ENCODE data around the gene ASL. TPM values are rescaled to one million over a fixed set of nuclear protein-coding genes. Genes with fewer than 3 reads are reported as not detected.
"Not testable (repeated sequence)": the region's sequence is repeated elsewhere in the genome, so short reads cannot be mapped to it uniquely, and the experiment has no call there.

ASL gene
- polyA plus RNA-seq, 1 experiment, result 20.2 TPM

GRCh38 chr7:66060796-66061195, 14.8 kb upstream of the ASL start:
- no peak for TF ChIP-seq CTCF (IDR thresholded peaks at IDR 0.05; ENCODE audit: low read depth, low read length)
- Histone ChIP-seq H3K27ac (ENCODE audit: low read depth, low read length) (no peak overlapping the region), H3K4me3 (ENCODE audit: low read depth, low read length) (no peak overlapping the region), H3K9me3 (ENCODE audit: control insufficient read depth, insufficient read depth, low read length) (no peaks in the 10 kb centered on the region), H3K27me3 (ENCODE audit: control insufficient read depth, insufficient read depth, low read length) (no peaks in the 10 kb centered on the region)
- POLR2A ChIA-PET, result no interaction called here
- no peak for DNase-seq (ENCODE audit: low read depth, low spot score)
- CTCF ChIA-PET, result no interaction called here

- no peak for TF ChIP-seq CTCF (IDR thresholded peaks at IDR 0.05; ENCODE audit: low read depth, low read length)
- H3K4me3 ChIP-seq (ENCODE audit: low read depth, low read length), result no peak overlapping the region
- CTCF ChIA-PET, result no interaction called here
- no peak overlapping the region for H3K27ac ChIP-seq (ENCODE audit: low read depth, low read length)
- no peak for DNase-seq (ENCODE audit: low read depth, low spot score)
- POLR2A ChIA-PET, result no interaction called here
- H3K9me3 ChIP-seq (ENCODE audit: control insufficient read depth, insufficient read depth, low read length), result no peaks in the 10 kb centered on the region
- H3K27me3 ChIP-seq (ENCODE audit: control insufficient read depth, insufficient read depth, low read length), result no peaks in the 10 kb centered on the region
These were observed 5.9 kb upstream of the ASL start for GRCh38 chr7:66069732-66070131.

- no peaks in the 10 kb centered on the region for H3K9me3 ChIP-seq (ENCODE audit: control insufficient read depth, insufficient read depth, low read length)
- DNase-seq (ENCODE audit: low read depth, low spot score), result no peak
- H3K27ac ChIP-seq (ENCODE audit: low read depth, low read length), result no peak overlapping the region
- ChIA-PET POLR2A (no interaction called here), CTCF (no interaction called here)
- TF ChIP-seq CTCF (IDR thresholded peaks at IDR 0.05; ENCODE audit: low read depth, low read length), result no peak
- H3K4me3 ChIP-seq (ENCODE audit: low read depth, low read length), result no peak overlapping the region
- H3K27me3 ChIP-seq (ENCODE audit: control insufficient read depth, insufficient read depth, low read length), result no peaks in the 10 kb centered on the region
These were observed 5.4 kb upstream of the ASL start for GRCh38 chr7:66070222-66070621.

- H3K27ac ChIP-seq (ENCODE audit: low read depth, low read length); H3K9me3 ChIP-seq (ENCODE audit: control insufficient read depth, insufficient read depth, low read length); CTCF ChIA-PET; DNase-seq (ENCODE audit: low read depth, low spot score); H3K4me3 ChIP-seq (ENCODE audit: low read depth, low read length); H3K27me3 ChIP-seq (ENCODE audit: control insufficient read depth, insufficient read depth, low read length); POLR2A ChIA-PET: not testable (repeated sequence)
These were observed 3.4 kb upstream of the ASL start for GRCh38 chr7:66072208-66072607.

GRCh38 chr7:66076462-66077329, 1.1 kb downstream of the ASL start:
- CTCF ChIA-PET, result interaction anchor here (0.6 kb wide), 1 partner anchor 128 kb away, joined by 3 read pairs; no protein-coding TSS in a partner anchor
- peak overlapping the region; percentile 87 for H3K4me3 ChIP-seq (ENCODE audit: low read depth, low read length)
- H3K9me3 ChIP-seq (ENCODE audit: control insufficient read depth, insufficient read depth, low read length), result no peaks in the 10 kb centered on the region; the same call in 1 of the 2 replicates
- H3K27me3 ChIP-seq (ENCODE audit: control insufficient read depth, insufficient read depth, low read length), result no peaks in the 10 kb centered on the region
- POLR2A ChIA-PET, result interaction anchor here (1.4 to 1.8 kb wide), 2 partner anchors 21 to 39 kb away, joined by 4 to 7 read pairs; partner anchors contain the start of gene CRCP
- TF ChIP-seq CTCF (IDR thresholded peaks at IDR 0.05; ENCODE audit: low read depth, low read length), result no peak
- H3K27ac ChIP-seq (ENCODE audit: low read depth, low read length), result no peak overlapping the region
- no peak for DNase-seq (ENCODE audit: low read depth, low spot score)

All from AG04450 (cell line).